ENCODE measurements around the gene ITGB6. TPM values are rescaled to one million over a fixed set of nuclear protein-coding genes. Genes with fewer than 3 reads are reported as not detected.

ITGB6 gene
- total RNA-seq, 1 donor from 2014 or later, result 17.2 TPM

DNA sequence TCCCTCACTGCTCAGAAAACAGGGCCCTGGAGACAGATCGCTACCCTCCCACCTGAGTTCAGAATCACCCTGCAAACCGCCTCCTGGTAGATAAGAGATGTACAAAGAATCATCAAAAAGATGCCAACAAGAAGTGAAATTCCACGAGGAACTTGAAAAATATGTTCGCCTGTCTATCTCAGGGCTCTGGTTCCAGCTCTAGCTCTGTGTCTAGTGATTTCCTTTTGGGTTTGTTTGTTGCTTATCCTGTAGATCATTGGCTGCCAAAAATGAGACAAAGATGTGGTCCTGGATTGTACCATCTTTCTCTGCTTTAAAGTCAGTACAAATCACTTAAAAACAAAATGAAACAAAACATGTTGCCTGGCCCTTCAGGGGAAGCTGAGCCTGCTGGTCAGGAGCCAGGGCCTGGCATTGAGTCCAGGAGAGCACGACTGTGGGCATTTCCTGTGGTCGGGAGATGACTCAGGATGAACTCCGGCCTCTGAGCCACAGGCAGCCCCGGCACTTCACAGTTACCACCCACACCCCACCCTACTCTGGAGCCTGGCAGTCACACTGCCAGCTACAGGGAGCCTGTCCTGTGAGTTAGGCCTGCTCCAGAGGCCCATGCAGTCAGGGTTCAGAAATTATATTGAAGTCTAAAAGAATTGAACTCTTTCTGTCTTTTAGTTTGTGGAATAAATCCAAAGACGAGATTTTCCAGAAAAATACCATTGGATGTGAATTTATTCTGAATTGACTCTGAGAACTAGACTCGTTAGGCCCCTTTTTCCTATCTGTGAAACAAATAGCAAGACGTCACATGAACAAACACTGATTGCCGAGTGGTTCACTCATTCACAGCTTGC is 8.0 kb upstream of the ITGB6 start:
- H3K9me3 ChIP-seq, result no peaks in the 10 kb centered on the region
- H3K27ac ChIP-seq, result peak overlapping the region; percentile 68
- H3K36me3 ChIP-seq, result no peaks in the 10 kb centered on the region
- intact Hi-C loops (cut with DNase I), result no loop called here
- H3K27me3 ChIP-seq, result no peaks in the 10 kb centered on the region
- H3K4me3 ChIP-seq, result no peak overlapping the region
- TF ChIP-seq POLR2AphosphoS5 (IDR thresholded peaks at IDR 0.05; ENCODE audit: insufficient read depth in 1 of 2, low read depth in 1 of 2) (peak in 1 of 2 donors; percentile 58), POLR2A (IDR thresholded peaks at IDR 0.05) (no peak)
- TF ChIP-seq, protein P1, sequence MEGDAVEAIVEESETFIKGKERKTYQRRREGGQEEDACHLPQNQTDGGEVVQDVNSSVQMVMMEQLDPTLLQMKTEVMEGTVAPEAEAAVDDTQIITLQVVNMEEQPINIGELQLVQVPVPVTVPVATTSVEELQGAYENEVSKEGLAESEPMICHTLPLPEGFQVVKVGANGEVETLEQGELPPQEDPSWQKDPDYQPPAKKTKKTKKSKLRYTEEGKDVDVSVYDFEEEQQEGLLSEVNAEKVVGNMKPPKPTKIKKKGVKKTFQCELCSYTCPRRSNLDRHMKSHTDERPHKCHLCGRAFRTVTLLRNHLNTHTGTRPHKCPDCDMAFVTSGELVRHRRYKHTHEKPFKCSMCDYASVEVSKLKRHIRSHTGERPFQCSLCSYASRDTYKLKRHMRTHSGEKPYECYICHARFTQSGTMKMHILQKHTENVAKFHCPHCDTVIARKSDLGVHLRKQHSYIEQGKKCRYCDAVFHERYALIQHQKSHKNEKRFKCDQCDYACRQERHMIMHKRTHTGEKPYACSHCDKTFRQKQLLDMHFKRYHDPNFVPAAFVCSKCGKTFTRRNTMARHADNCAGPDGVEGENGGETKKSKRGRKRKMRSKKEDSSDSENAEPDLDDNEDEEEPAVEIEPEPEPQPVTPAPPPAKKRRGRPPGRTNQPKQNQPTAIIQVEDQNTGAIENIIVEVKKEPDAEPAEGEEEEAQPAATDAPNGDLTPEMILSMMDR (IDR thresholded peaks at IDR 0.05), result no peak
- DNase-seq (ENCODE audit: extremely low spot score in 2 of 2), result no peak
- peaks cover 31% of the 10 kb centered on the region for H3K4me1 ChIP-seq

DNA sequence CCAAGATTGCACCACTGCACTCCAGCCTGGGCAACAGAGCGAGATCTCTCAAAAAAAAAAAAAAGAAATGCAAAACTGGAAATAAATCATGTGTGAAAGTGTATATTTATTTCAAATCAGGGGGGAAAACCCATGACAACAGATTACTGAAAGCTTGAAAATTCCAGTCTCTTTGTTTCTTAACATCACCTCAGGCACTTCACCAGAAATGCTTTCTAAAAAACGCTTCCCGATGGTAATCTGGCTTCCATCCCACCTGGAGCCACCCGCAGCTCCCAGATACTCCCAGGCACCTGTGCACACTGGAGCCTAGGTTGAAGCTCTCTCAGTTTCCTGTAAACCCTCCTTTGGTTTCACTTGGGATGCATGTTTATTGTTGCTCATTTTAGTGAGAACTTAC is 7.2 kb upstream of the ITGB6 start:
- no peaks in the 10 kb centered on the region for H3K27me3 ChIP-seq
- H3K4me1 ChIP-seq, result peaks cover 31% of the 10 kb centered on the region
- TF ChIP-seq POLR2A (IDR thresholded peaks at IDR 0.05) (no peak), POLR2AphosphoS5 (IDR thresholded peaks at IDR 0.05; ENCODE audit: insufficient read depth in 1 of 2, low read depth in 1 of 2) (no peak)
- TF ChIP-seq, protein P1 (IDR thresholded peaks at IDR 0.05), result no peak
- H3K27ac ChIP-seq, result no peak overlapping the region
- no peak for DNase-seq (ENCODE audit: extremely low spot score in 2 of 2)
- no peaks in the 10 kb centered on the region for H3K36me3 ChIP-seq
- H3K9me3 ChIP-seq, result no peaks in the 10 kb centered on the region
- intact Hi-C loops (cut with DNase I), result no loop called here
- H3K4me3 ChIP-seq, result no peak overlapping the region

DNA sequence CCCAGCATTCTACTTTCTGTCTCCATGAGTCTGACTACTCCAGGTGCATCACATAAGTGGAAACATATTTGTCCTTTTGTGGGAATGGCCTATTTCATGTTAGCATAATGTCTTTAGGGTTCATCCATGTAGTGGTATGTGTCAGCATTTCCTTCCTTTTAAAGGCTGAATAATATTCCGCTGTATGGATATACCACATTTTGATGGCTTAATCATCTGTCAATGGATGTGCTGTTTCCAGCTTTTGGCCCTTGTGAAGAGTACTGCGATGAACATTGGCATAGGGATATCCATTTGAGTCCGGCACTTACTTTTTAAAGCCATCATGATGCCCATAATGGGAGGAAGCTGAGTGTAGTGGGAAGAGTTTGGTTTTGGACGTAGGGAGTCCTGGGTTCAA is 6.4 kb upstream of the ITGB6 start:
- TF ChIP-seq, protein P1 (IDR thresholded peaks at IDR 0.05), result no peak
- TF ChIP-seq POLR2A (IDR thresholded peaks at IDR 0.05), result no peak
- no peak for TF ChIP-seq POLR2AphosphoS5 (IDR thresholded peaks at IDR 0.05; ENCODE audit: insufficient read depth in 1 of 2, low read depth in 1 of 2)
- H3K27me3 ChIP-seq, result no peaks in the 10 kb centered on the region

DNA sequence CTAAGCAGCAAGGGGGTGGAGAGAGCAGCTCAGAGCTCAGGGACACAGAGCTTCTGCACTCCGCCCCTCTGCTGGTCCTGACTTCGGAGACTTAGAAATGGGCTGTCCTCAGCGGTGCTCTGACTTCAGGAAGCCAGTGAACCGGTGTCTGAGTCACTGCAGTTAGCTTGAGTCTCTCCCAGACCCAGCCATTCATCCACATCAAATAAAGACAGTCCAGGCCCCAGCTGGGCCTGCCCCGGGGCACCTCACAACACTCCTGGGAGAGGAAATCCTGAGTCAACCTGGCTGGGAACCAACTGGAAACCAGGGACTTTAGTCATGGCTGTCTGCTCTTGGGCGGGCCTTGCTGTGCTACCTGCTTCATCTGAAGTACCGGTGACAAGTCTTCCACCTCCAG is 5.4 kb upstream of the ITGB6 start:
- DNase-seq (ENCODE audit: extremely low spot score in 2 of 2), result no peak
- TF ChIP-seq, protein P1 (IDR thresholded peaks at IDR 0.05), result no peak
- TF ChIP-seq POLR2AphosphoS5 (IDR thresholded peaks at IDR 0.05; ENCODE audit: insufficient read depth in 1 of 2, low read depth in 1 of 2), result peak; percentile 35 to 61
- Histone ChIP-seq H3K27ac (no peak overlapping the region), H3K4me1 (peaks cover 31% of the 10 kb centered on the region), H3K9me3 (no peaks in the 10 kb centered on the region), H3K27me3 (no peaks in the 10 kb centered on the region), H3K36me3 (no peaks in the 10 kb centered on the region), H3K4me3 (no peak overlapping the region)
- intact Hi-C loops (cut with DNase I), result no loop called here

More for the DNA sequence above, 6.4 kb upstream of the ITGB6 start:
- intact Hi-C loops (cut with DNase I), result no loop called here
- Histone ChIP-seq H3K4me1 (peaks cover 31% of the 10 kb centered on the region), H3K36me3 (no peaks in the 10 kb centered on the region), H3K9me3 (no peaks in the 10 kb centered on the region), H3K27ac (no peak overlapping the region), H3K4me3 (no peak overlapping the region)
- DNase-seq (ENCODE audit: extremely low spot score in 2 of 2), result no peak

DNA sequence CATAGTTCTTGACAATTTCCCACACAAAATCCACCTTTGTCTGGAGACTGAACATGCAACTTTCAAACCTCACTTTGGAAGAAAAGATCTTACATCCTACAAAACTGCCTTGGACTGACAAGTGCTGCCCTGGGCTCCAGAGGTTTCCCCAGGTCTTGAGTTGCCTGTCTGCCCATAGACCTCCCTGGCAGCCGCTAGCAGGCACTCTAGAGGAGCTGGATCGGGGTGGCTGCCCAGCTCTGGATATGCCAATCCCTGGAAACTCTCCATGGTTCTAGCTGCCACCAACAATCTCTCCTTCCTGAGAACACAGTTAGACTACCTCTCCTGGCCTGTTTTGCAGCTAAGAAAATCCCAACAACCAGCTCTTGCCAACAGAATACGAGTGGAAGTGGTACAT is 3.4 kb upstream of the ITGB6 start:
- no peaks in the 10 kb centered on the region for H3K36me3 ChIP-seq
- H3K9me3 ChIP-seq, result no peaks in the 10 kb centered on the region
- H3K27me3 ChIP-seq, result no peaks in the 10 kb centered on the region
- H3K27ac ChIP-seq, result no peak overlapping the region
- DNase-seq (ENCODE audit: extremely low spot score in 2 of 2), result no peak
- no peak overlapping the region for H3K4me3 ChIP-seq
- peaks cover 13% of the 10 kb centered on the region for H3K4me1 ChIP-seq
- TF ChIP-seq, protein P1 (IDR thresholded peaks at IDR 0.05), result no peak
- TF ChIP-seq POLR2A (IDR thresholded peaks at IDR 0.05), result no peak
- TF ChIP-seq POLR2AphosphoS5 (IDR thresholded peaks at IDR 0.05; ENCODE audit: insufficient read depth in 1 of 2, low read depth in 1 of 2), result no peak
- intact Hi-C loops (cut with DNase I), result no loop called here

Data from vagina (tissue), 2 donors.